OCI-LY7 (cell line): ENCODE results near the gene FASTK. TPM values are rescaled to one million over a fixed set of nuclear protein-coding genes. Genes with fewer than 3 reads are reported as not detected.

Source experiments
- BruUV-seq: library from RNA; stranded (reverse); fragments of 400-500 nt; replicated peaks from 2 replicates; lab custom pipeline; 2021; lab: Mats Ljungman, UMichigan
- CTCF ChIA-PET: fragments of 300-600 bp; sonication (Branson Sonifier 250); formaldehyde crosslinking; loops from one replicate; lab custom pipeline; 2022; ENCODE audit warnings: antibody characterized with exemption; ENCODE audit not compliant: unreplicated experiment; lab: Charles Lee
- POLR2A ChIA-PET: fragments of 300-600 bp; sonication (Branson Sonifier 250); formaldehyde crosslinking; loops from one replicate; lab custom pipeline; 2022; ENCODE audit warnings: antibody characterized with exemption; lab: Charles Lee
- DNase-seq: peaks from one replicate; pipeline ENCODE4 v3.0.0-alpha.2; 2015; ENCODE audit warnings: low spot score
- H2AFZ ChIP-seq: fragments of 200-600 bp; sonication (generic), shearing (Covaris generic); 2 replicates; pipeline ENCODE4 v1.6.1; 2014; ENCODE audit warnings: mild to moderate bottlenecking, antibody characterized with exemption, low read length, moderate library complexity
- H3K27ac ChIP-seq: fragments of 200-600 bp; sonication (generic); 2 replicates; pipeline ENCODE4 v1.5.1; 2014; ENCODE audit warnings: mixed run types, low read depth, mild to moderate bottlenecking, moderate library complexity, low read length, inconsistent platforms; ENCODE audit not compliant: poor library complexity, severe bottlenecking
- H3K36me3 ChIP-seq: fragments of 200-600 bp; sonication (generic); 2 replicates; pipeline ENCODE4 v1.6.1; 2014; ENCODE audit warnings: mild to moderate bottlenecking, antibody characterized with exemption, low read length, moderate library complexity, mixed read lengths; ENCODE audit not compliant: insufficient read depth
- H3K4me1 ChIP-seq: fragments of 200-600 bp; sonication (generic); 2 replicates; pipeline ENCODE4 v1.5.1; 2014; ENCODE audit warnings: mild to moderate bottlenecking, low read length; ENCODE audit not compliant: insufficient read depth, poor library complexity, severe bottlenecking
- H3K4me2 ChIP-seq: fragments of 200-600 bp; sonication (generic); 2 replicates; pipeline ENCODE4 v1.6.1; 2014; ENCODE audit warnings: mild to moderate bottlenecking, low read length
- H3K4me3 ChIP-seq: fragments of 200-600 bp; sonication (generic); 2 replicates; pipeline ENCODE4 v1.5.1; 2014; ENCODE audit warnings: mild to moderate bottlenecking, low read depth, low read length; ENCODE audit not compliant: poor library complexity, severe bottlenecking
- H3K79me2 ChIP-seq: fragments of 200-600 bp; sonication (generic); 2 replicates; pipeline ENCODE4 v1.6.1; 2016; ENCODE audit warnings: low read depth, mild to moderate bottlenecking, low read length, moderate library complexity, mixed read lengths; ENCODE audit not compliant: insufficient read depth
- H3K9me2 ChIP-seq: fragments of 200-600 bp; sonication (generic); 2 replicates; pipeline ENCODE4 v1.6.1; 2016; ENCODE audit warnings: mild to moderate bottlenecking, low read length, mixed read lengths; ENCODE audit not compliant: insufficient read depth
- H3K9me3 ChIP-seq: fragments of 200-600 bp; sonication (generic); 2 replicates; pipeline ENCODE4 v1.6.1; 2014; ENCODE audit warnings: mild to moderate bottlenecking, mixed run types, low read length, mixed read lengths
- H4K20me1 ChIP-seq: fragments of 200-600 bp; sonication (generic); 2 replicates; pipeline ENCODE4 v1.6.1; 2014; ENCODE audit warnings: mild to moderate bottlenecking, antibody characterized with exemption, low read length, moderate library complexity, mixed read lengths; ENCODE audit not compliant: insufficient read depth
- CTCF ChIP-seq: fragments of 200-600 bp; sonication (generic); conservative IDR thresholded peaks from 2 replicates; pipeline ENCODE4 v1.5.1; 2014; ENCODE audit warnings: mild to moderate bottlenecking, antibody characterized with exemption, low read length, moderate library complexity, mixed read lengths
- EZH2phosphoT487 ChIP-seq: fragments of 200-600 bp; sonication (generic); IDR thresholded peaks from 2 replicates; pipeline ENCODE4 v1.6.1; 2018; ENCODE audit warnings: low read depth, borderline replicate concordance, mild to moderate bottlenecking, mixed run types, antibody characterized with exemption, low read length, moderate library complexity, mixed read lengths
- intact Hi-C: fragments of 100-400 bp; cut with micrococcal nuclease; formaldehyde crosslinking; loops from one replicate; pipeline ENCODE4 v1.10.0; 2022; ENCODE audit not compliant: unreplicated experiment
- total RNA-seq, 2 experiments: library from RNA; depleted of rRNA in 1 of 2; stranded (reverse); fragments of >200 nt in 1 of 2; shearing (Covaris generic) in 1 of 2; gene quantifications; 2 replicates each; pipeline ENCODE4 v1.2.3, GENCODE V29; 2014 to 2022

The FASTK gene
- total RNA-seq, 2 experiments from 2014 or later = 90.5 to 118 TPM

- H3K36me3 ChIP-seq = no peaks in the 10 kb centered on the region
- no peak for TF ChIP-seq CTCF
- no peak for TF ChIP-seq EZH2phosphoT487
- intact Hi-C loops = loop anchor here (10.0 kb wide), 1 partner anchor 224 kb away; no protein-coding TSS in a partner anchor
- H3K79me2 ChIP-seq = no peaks in the 10 kb centered on the region
- H4K20me1 ChIP-seq = no peaks in the 10 kb centered on the region
- no peaks in the 10 kb centered on the region for H3K4me1 ChIP-seq
- H3K9me2 ChIP-seq = no peaks in the 10 kb centered on the region
- no peak overlapping the region for H3K27ac ChIP-seq
- CTCF ChIA-PET = no interaction called here
- no TSS peak for BruUV-seq
- no peaks in the 10 kb centered on the region for H3K9me3 ChIP-seq
- no peak for DNase-seq
- no peak overlapping the region for H3K4me3 ChIP-seq
- no peak overlapping the region for H2AFZ ChIP-seq
- POLR2A ChIA-PET = no interaction called here
- no peak overlapping the region for H3K4me2 ChIP-seq
Measured at GRCh38 chr7:151119055-151119415, 38.4 kb upstream of the FASTK start.

- Histone ChIP-seq H3K79me2 (no peaks in the 10 kb centered on the region), H3K36me3 (no peaks in the 10 kb centered on the region), H3K4me3 (no peak overlapping the region), H4K20me1 (no peaks in the 10 kb centered on the region), H3K4me2 (no peak overlapping the region), H3K9me3 (no peaks in the 10 kb centered on the region), H3K4me1 (no peaks in the 10 kb centered on the region), H3K9me2 (no peaks in the 10 kb centered on the region), H3K27ac (no peak overlapping the region), H2AFZ (no peak overlapping the region)
- no peak for TF ChIP-seq EZH2phosphoT487
- TF ChIP-seq CTCF = no peak
- intact Hi-C loops = loop anchor here (10.0 kb wide), 1 partner anchor 224 kb away; no protein-coding TSS in a partner anchor
- no peak for DNase-seq
- no TSS peak for BruUV-seq
- ChIA-PET CTCF (no interaction called here), POLR2A (no interaction called here)
Measured at GRCh38 chr7:151118108-151119054, 37.8 kb upstream of the FASTK start.

GRCh38 chr7:151117565-151117964, 37.0 kb upstream of the FASTK start:
- POLR2A ChIA-PET = interaction anchor here (0.6 kb wide), 1 partner anchor 152 kb away, joined by 6 read pairs; no protein-coding TSS in a partner anchor
- CTCF ChIA-PET = no interaction called here
- TF ChIP-seq EZH2phosphoT487 (no peak), CTCF (no peak)
- no TSS peak for BruUV-seq
- Histone ChIP-seq H3K4me2 (no peak overlapping the region), H3K36me3 (no peaks in the 10 kb centered on the region), H3K27ac (no peak overlapping the region), H4K20me1 (no peaks in the 10 kb centered on the region), H3K4me1 (no peaks in the 10 kb centered on the region), H3K9me2 (no peaks in the 10 kb centered on the region), H3K4me3 (no peak overlapping the region), H2AFZ (no peak overlapping the region), H3K79me2 (no peaks in the 10 kb centered on the region), H3K9me3 (no peaks in the 10 kb centered on the region)
- no peak for DNase-seq
- intact Hi-C loops = loop anchor here (10.0 kb wide), 1 partner anchor 223 kb away; no protein-coding TSS in a partner anchor
